K562 (cell line): Measurements from ENCODE around the gene NKIRAS1. TPM values are rescaled to one million over a fixed set of nuclear protein-coding genes. Genes with fewer than 3 reads are reported as not detected.

Experiments
- ATF2 ChIP-seq: sonication (generic); formaldehyde crosslinking; IDR thresholded peaks from 2 replicates; pipeline ENCODE4 v1.8.1; 2022; ENCODE audit warnings: missing genetic modification reagents
- NKRF ChIP-seq: fragments of 450-650 bp; IDR thresholded peaks from 2 replicates; pipeline ENCODE4 v1.6.1; 2016; ENCODE audit warnings: borderline replicate concordance
- SREBF2 ChIP-seq: sonication (generic); formaldehyde crosslinking; IDR thresholded peaks from 2 replicates; pipeline ENCODE4 v1.4.0; 2020; ENCODE audit warnings: mild to moderate bottlenecking, missing genetic modification reagents
- ZNF407 ChIP-seq: fragments of 450-650 bp; IDR thresholded peaks from 2 replicates; pipeline ENCODE4 v1.6.1; 2016; ENCODE audit warnings: low read depth
- polyA plus RNA-seq, 8 experiments: library from polyadenylated mRNA; depleted of rRNA in 4 of 8; stranded (reverse) in 5 of 8; unstranded in 3 of 8; fragments of >200 nt; fragmentation: Nextera tagmentation in 2 of 8; fragmentation: Illumina TruSeq in 1 of 8; extraction: Ambion mirVana in 2 of 8; extraction: Trizol in 1 of 8; gene quantifications; 2 replicates each; pipeline versions ENCODE4 v1.2.1 to v1.2.3, GENCODE V29; 2011 to 2014; ENCODE audit warnings: inconsistent platforms in 1 of 8, missing spikeins in 1 of 8
- total RNA-seq, 7 experiments: library from RNA; depleted of rRNA in 6 of 7; stranded (reverse); fragments of >200 nt in 6 of 7; fragmentation: Illumina TruSeq in 2 of 7; extraction: Trizol in 2 of 7; gene quantifications; 2 replicates each; pipeline versions ENCODE4 v1.2.1 to v1.2.3, GENCODE V29; 2011 to 2021; ENCODE audit warnings: low replicate concordance in 1 of 7

NKIRAS1 gene
- total and polyA plus RNA-seq, 9 of the 15 experiments (the other 6 are each of a cell fraction or from before 2014, with no cell fraction given), result 5.1 to 10.3 (median 6.3) TPM

- TF ChIP-seq ZNF407 (peak; percentile 55; the same call in 1 of the 2 replicates), SREBF2 (CRISPR knock-in tag) (no peak), NKRF (no peak), ATF2 (CRISPR knock-in tag) (no peak)
- TF ChIP-seq, all 486 proteins: peak for 40
These were observed 471 bp downstream of the NKIRAS1 start (continued) for GRCh38 chr3:23916152-23916885.
